ENCODE data around the gene RPTOR. TPM values are rescaled to one million over a fixed set of nuclear protein-coding genes. Genes with fewer than 3 reads are reported as not detected.

The RPTOR gene
- total RNA-seq, 3 donors from 2014 or later (not counting 1 experiment from before 2014, with no cell fraction given), result 49.2 to 63.6 (median 55.4) TPM

DNA sequence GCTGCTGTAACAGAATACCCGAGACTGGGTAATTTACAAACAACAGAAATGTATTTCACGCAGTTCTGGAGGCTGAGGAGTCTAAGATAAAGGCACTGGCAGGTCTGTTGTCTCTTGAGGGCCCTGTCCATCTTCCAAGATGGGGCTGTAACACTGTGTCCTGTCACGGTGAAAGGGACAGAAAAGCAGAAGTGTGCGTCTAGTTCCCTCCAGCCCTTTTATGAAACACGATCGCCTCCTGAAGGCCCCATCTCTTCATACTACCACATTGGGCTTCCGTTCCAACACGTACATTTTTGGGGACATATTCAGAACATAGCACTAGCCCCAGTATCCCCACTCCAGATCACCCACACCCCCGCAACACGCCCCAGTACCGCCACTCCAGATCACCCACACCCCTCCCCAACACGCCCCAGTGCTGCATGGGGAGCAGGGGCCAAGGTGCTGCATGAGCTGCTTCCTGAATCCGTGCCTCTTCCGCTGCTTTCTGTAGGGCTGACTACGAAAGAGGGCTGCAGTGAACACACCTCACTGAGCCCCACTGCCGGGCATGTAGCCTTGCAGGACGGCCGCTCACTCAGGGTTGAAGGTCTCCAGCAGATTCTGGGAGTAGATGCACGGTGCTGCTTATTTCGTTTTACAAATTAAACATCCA is 91.9 kb downstream of the RPTOR start:
- intact Hi-C loops (cut with micrococcal nuclease), result no loop called here
- Mint-ChIP-seq H3K9me3 (no peaks in the 10 kb centered on the region), H3K27me3 (ENCODE audit: low read depth in 2 of 2) (no peaks in the 10 kb centered on the region), H3K4me3 (no peak overlapping the region), H3K36me3 (no peaks in the 10 kb centered on the region), H3K4me1 (peaks cover 13 to 31% of the 10 kb centered on the region in 2 donors), H3K27ac (no peak overlapping the region)
- Histone ChIP-seq H3K4me3 (ENCODE audit: low read length) (no peak overlapping the region), H3K36me3 (ENCODE audit: control insufficient read depth, insufficient read depth, low read length) (no peaks in the 10 kb centered on the region), H3K27ac (ENCODE audit: low read length) (no peak overlapping the region), H3K27me3 (ENCODE audit: control insufficient read depth, insufficient read depth, low read length) (no peaks in the 10 kb centered on the region), H3K4me1 (ENCODE audit: control insufficient read depth, insufficient read depth, low read length) (no peaks in the 10 kb centered on the region), H3K9me3 (ENCODE audit: control insufficient read depth, insufficient read depth, low read length) (no peaks in the 10 kb centered on the region)
- TF ChIP-seq, protein P1, sequence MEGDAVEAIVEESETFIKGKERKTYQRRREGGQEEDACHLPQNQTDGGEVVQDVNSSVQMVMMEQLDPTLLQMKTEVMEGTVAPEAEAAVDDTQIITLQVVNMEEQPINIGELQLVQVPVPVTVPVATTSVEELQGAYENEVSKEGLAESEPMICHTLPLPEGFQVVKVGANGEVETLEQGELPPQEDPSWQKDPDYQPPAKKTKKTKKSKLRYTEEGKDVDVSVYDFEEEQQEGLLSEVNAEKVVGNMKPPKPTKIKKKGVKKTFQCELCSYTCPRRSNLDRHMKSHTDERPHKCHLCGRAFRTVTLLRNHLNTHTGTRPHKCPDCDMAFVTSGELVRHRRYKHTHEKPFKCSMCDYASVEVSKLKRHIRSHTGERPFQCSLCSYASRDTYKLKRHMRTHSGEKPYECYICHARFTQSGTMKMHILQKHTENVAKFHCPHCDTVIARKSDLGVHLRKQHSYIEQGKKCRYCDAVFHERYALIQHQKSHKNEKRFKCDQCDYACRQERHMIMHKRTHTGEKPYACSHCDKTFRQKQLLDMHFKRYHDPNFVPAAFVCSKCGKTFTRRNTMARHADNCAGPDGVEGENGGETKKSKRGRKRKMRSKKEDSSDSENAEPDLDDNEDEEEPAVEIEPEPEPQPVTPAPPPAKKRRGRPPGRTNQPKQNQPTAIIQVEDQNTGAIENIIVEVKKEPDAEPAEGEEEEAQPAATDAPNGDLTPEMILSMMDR (IDR thresholded peaks at IDR 0.05), result no peak
- ATAC-seq (no peak), DNase-seq (peak in 1 of 2 donors; percentile 42)
- WGBS (ENCODE audit: insufficient coverage), result 98% methylated on average over 20 of the region's 20 CpGs

DNA sequence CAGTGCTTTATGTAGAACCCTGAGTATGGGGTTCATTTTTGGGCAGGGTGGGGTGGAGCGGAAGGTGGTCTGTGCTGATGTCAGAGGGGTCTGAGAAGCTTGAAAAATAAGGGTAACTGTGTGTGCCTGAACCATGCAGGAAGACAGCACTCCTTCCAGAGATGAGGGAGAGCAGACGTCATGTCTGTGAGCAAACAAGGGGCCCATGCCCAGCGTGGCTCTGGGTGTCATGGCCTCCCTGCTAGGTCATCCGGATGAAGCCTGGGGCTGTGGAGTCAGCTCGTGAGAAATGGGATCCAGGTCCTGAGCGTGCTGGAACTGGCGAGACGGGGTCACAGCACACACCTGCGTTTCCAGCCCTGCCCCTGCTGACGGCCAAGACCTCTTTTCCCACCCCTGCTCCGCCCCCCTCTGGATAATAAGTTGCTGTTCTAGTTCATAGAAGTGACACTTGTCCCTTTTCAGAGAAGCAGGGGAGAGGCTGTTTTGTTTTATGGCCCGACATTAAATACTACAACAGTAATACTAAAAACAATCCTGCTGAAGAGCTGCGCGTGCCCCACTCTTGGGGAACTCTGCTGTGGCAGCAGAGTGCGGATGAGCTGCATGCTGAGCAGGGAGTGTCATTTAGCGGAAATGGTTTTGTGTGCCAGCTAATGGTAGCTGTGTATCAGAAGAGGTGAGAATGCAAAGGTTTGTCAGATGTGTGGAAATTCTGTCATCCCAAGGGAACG is 92.6 kb downstream of the RPTOR start:
- no peak overlapping the region for H3K4me3 ChIP-seq (ENCODE audit: low read length)
- no peaks in the 10 kb centered on the region for H3K9me3 ChIP-seq (ENCODE audit: control insufficient read depth, insufficient read depth, low read length)
- WGBS (ENCODE audit: insufficient coverage), result 96% methylated on average over 17 of the region's 17 CpGs
- no peaks in the 10 kb centered on the region for H3K27me3 ChIP-seq (ENCODE audit: control insufficient read depth, insufficient read depth, low read length)
- ATAC-seq (no peak), DNase-seq (peak in 1 of 2 donors; percentile 39)
- no peaks in the 10 kb centered on the region for H3K9me3 Mint-ChIP-seq
- intact Hi-C loops (cut with micrococcal nuclease), result no loop called here
- H3K27ac Mint-ChIP-seq, result no peak overlapping the region
- no peaks in the 10 kb centered on the region for H3K4me1 ChIP-seq (ENCODE audit: control insufficient read depth, insufficient read depth, low read length)
- H3K27ac ChIP-seq (ENCODE audit: low read length), result no peak overlapping the region
- H3K4me3 Mint-ChIP-seq, result no peak overlapping the region
- no peaks in the 10 kb centered on the region for H3K27me3 Mint-ChIP-seq (ENCODE audit: low read depth in 2 of 2)
- TF ChIP-seq, protein P1 (IDR thresholded peaks at IDR 0.05), result no peak
- no peaks in the 10 kb centered on the region for H3K36me3 Mint-ChIP-seq
- peaks cover 11 to 31% of the 10 kb centered on the region in 2 donors for H3K4me1 Mint-ChIP-seq
- no peaks in the 10 kb centered on the region for H3K36me3 ChIP-seq (ENCODE audit: control insufficient read depth, insufficient read depth, low read length)

GRCh38 chr17:80639658-80640057 is 95.0 kb downstream of the RPTOR start:
- no peak overlapping the region for H3K4me3 ChIP-seq (ENCODE audit: low read length)
- no peaks in the 10 kb centered on the region for H3K27me3 ChIP-seq (ENCODE audit: control insufficient read depth, insufficient read depth, low read length)
- H3K4me1 ChIP-seq (ENCODE audit: control insufficient read depth, insufficient read depth, low read length), result no peaks in the 10 kb centered on the region
- Mint-ChIP-seq H3K36me3 (no peaks in the 10 kb centered on the region), H3K4me1 (peaks cover 10 to 27% of the 10 kb centered on the region in 2 donors), H3K27ac (peak overlapping the region in 1 of 2 donors; percentile 13), H3K9me3 (no peaks in the 10 kb centered on the region), H3K27me3 (ENCODE audit: low read depth in 2 of 2) (no peaks in the 10 kb centered on the region), H3K4me3 (no peak overlapping the region)
- WGBS (ENCODE audit: insufficient coverage), result 94% methylated on average over 2 of the region's 2 CpGs
- ATAC-seq, result no peak
- no peak for DNase-seq
- no peak overlapping the region for H3K27ac ChIP-seq (ENCODE audit: low read length)
- no peaks in the 10 kb centered on the region for H3K9me3 ChIP-seq (ENCODE audit: control insufficient read depth, insufficient read depth, low read length)
- TF ChIP-seq, protein P1 (IDR thresholded peaks at IDR 0.05), result no peak
- no peaks in the 10 kb centered on the region for H3K36me3 ChIP-seq (ENCODE audit: control insufficient read depth, insufficient read depth, low read length)
- intact Hi-C loops (cut with micrococcal nuclease), result no loop called here
